Kidney epithelial cell (primary cell): ENCODE measurements around the gene CTLA4. TPM values are rescaled to one million over a fixed set of nuclear protein-coding genes. Genes with fewer than 3 reads are reported as not detected.

ENCODE experiments used
- DNase-seq: peaks from one replicate; pipeline ENCODE4 v3.0.0-alpha.2; 2010; ENCODE audit warnings: low read depth
- H3K27me3 ChIP-seq: 2 replicates; pipeline ENCODE4 v1.6.0; 2011; ENCODE audit warnings: low read length; ENCODE audit not compliant: control insufficient read depth, insufficient read depth
- H3K36me3 ChIP-seq: 2 replicates; pipeline ENCODE4 v1.5.1; 2011; ENCODE audit warnings: low read length; ENCODE audit not compliant: control insufficient read depth, insufficient read depth
- H3K4me3 ChIP-seq: 2 replicates; pipeline ENCODE4 v1.5.1; 2011; ENCODE audit warnings: low read depth, mild to moderate bottlenecking, control low read depth, low read length
- total RNA-seq: library from RNA; depleted of rRNA; stranded (reverse); fragments of >200 nt; gene quantifications from 2 replicates; pipeline ENCODE4 v1.2.3, GENCODE V29; 2015
- TF ChIP-seq, protein P1 (sequence below): IDR thresholded peaks from 2 replicates; pipeline ENCODE4 v1.5.1; 2011; ENCODE audit warnings: mild to moderate bottlenecking, moderate library complexity, low read length, control low read depth, inconsistent platforms; ENCODE audit not compliant: insufficient read depth, poor library complexity, severe bottlenecking

The CTLA4 gene
- total RNA-seq, 1 donor from 2014 or later, result not detected

DNA sequence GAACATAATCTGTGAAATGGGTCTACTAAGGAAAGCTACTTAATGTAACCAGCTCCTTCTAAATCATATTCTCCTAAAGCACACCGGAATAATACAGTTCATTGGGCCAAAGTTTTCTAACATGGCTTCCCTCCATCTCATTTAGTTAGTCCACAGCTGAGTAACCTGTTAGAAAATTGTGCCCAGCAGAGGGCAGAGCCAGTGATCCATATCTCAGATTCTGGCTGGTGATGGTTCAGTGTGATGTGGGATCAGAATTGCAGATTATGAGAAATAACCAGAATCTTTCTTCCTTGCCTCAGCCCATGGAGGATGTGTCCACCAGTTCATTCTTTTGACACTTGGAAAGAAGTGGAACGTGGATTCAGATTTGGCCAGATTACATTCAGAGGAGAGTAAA lies 9.4 kb upstream of the CTLA4 start:
- no peak for DNase-seq
- Histone ChIP-seq H3K27me3 (no peaks in the 10 kb centered on the region), H3K36me3 (no peaks in the 10 kb centered on the region), H3K4me3 (no peak overlapping the region)
- TF ChIP-seq, protein P1, sequence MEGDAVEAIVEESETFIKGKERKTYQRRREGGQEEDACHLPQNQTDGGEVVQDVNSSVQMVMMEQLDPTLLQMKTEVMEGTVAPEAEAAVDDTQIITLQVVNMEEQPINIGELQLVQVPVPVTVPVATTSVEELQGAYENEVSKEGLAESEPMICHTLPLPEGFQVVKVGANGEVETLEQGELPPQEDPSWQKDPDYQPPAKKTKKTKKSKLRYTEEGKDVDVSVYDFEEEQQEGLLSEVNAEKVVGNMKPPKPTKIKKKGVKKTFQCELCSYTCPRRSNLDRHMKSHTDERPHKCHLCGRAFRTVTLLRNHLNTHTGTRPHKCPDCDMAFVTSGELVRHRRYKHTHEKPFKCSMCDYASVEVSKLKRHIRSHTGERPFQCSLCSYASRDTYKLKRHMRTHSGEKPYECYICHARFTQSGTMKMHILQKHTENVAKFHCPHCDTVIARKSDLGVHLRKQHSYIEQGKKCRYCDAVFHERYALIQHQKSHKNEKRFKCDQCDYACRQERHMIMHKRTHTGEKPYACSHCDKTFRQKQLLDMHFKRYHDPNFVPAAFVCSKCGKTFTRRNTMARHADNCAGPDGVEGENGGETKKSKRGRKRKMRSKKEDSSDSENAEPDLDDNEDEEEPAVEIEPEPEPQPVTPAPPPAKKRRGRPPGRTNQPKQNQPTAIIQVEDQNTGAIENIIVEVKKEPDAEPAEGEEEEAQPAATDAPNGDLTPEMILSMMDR, result no peak

DNA sequence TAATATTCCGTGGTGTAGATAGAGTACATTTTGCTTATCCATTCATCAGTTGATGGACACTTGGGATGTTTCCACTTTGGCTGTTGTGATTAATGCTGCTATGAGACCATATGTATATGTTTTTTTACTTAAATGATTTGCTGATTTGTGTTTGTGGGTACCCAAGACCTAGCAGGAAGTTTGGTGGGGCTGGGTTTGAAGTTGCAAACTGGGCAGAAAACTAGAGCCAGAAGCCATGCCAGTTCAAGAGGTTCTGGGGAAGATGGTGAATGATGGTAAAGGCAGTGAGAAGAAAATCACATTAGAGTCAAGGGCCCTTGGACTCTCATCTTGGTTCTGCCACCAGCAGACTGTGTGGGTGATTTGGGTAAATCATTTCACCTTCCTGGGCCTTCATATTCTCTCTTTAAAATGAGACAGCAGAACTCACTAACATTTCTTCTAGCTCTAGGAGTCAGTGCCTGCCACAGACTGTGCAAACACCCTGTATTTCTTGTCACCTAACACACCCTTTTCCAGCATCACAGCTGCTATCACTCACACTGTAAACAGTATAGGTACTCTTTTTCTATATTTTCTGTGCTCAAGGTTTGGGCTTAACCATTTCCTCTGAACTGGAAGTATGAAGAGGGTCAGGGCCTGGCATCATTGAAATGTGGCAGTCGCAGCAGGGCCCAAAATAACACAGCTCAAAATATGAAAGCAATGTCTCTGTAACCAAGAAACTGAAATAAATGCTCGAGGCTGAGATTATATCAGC lies 8.4 kb upstream of the CTLA4 start:
- TF ChIP-seq, protein P1, result no peak
- DNase-seq, result no peak
- no peaks in the 10 kb centered on the region for H3K27me3 ChIP-seq
- H3K4me3 ChIP-seq, result no peak overlapping the region
- no peaks in the 10 kb centered on the region for H3K36me3 ChIP-seq

DNA sequence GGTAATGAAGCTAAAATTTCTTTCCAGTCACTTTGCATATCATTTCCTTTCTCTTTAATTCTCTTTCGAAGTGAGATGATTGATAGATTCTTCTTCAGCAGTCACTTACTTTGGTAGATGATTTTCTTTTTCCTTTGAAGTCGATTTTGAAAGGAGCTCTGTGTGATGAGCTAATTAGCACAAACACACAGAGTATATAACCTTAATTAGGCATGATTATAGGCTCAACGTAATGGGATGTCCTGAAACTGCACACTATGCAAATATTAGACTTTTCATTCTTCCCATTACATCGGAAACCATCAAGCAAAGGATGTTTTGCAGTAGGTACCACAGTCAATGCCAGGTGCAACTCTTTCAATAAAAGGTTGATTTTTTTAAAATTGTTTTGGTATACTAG lies 6.4 kb upstream of the CTLA4 start:
- H3K27me3 ChIP-seq, result no peaks in the 10 kb centered on the region
- DNase-seq, result no peak
- H3K4me3 ChIP-seq, result no peak overlapping the region

DNA sequence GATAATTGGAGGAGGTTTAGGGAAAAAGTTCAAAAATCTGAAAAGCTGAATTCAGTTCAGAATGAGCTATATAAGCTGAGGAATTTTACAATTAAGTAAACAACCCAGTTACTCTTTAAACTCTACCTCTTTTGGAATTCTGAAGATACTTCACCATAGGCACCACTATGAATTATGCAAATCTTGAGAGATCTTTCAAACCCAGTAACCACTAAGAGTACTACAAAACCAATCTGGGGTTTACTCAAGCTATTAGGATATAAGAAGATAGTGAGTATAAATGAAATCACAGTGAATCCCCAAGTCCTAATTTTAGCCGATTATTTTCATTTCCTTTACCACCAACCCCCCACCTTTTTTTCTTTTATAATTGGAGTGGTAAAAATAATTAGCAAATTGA lies 6.0 kb upstream of the CTLA4 start:
- Histone ChIP-seq H3K36me3 (no peaks in the 10 kb centered on the region), H3K4me3 (no peak overlapping the region), H3K27me3 (peaks cover 2% of the 10 kb centered on the region)
- TF ChIP-seq, protein P1, result no peak
- DNase-seq, result no peak

More for the DNA sequence above, 6.4 kb upstream of the CTLA4 start:
- TF ChIP-seq, protein P1, result no peak
- H3K36me3 ChIP-seq, result no peaks in the 10 kb centered on the region

DNA sequence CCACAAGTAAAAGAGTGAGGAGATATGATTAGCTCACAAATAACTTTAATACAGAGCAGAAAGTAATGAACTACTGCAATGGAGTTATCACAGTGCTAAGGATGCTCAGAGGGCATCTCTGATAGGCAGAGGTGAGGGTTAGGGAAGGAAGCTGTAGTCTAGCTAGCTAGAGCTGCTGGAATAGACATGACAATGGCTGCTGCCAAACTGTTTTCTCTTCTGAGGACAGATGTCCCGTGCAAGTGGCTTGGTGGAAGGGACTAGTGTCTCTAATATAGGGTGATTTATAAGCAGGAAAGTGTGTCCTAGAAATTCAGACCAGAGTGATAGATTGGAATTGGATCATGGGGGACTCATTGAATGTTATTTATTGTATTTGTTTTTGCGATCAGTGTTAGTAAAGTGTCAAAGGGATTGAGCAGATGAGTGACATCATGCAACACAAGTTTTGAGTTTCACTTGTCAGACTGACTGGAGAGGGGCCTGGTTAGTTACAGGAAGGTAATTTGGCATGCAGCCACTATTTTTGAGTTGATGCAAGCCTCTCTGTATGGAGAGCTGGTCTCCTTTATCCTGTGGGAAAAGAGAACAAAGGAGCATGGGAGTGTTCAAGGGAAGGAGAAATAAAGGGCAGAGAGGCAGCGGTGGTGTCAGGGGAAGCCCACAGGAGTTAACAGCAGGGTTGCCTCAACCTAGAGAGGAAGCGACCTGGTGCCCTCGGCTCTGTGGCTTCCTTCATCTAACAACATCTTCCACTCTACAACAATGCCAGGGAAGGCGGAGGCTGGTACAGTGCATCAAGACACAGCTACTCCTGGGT lies 1.9 kb downstream of the CTLA4 start:
- no peak for DNase-seq
- H3K27me3 ChIP-seq, result peaks cover 2% of the 10 kb centered on the region
- TF ChIP-seq, protein P1, result no peak
- no peak overlapping the region for H3K4me3 ChIP-seq
- H3K36me3 ChIP-seq, result no peaks in the 10 kb centered on the region
